Liver (tissue), 9 donors: Measurements from ENCODE around the gene CAPZB. TPM values are rescaled to one million over a fixed set of nuclear protein-coding genes. Genes with fewer than 3 reads are reported as not detected.

ENCODE experiments used
- DNase-seq: peaks from one replicate; pipeline ENCODE4 v3.0.0-alpha.2; 2017; ENCODE audit warnings: low spot score
- H3K27ac ChIP-seq, 2 donors: one replicate each; pipeline ENCODE4 v1.7.0; 2013; ENCODE audit warnings: inconsistent platforms in 2 of 2, low read length in 2 of 2, control low read depth in 1 of 2, low read depth in 1 of 2, mild to moderate bottlenecking in 1 of 2
- H3K27me3 ChIP-seq, 4 donors: one replicate each; pipeline versions ENCODE4 v1.6.1 to v1.7.0; 2013; ENCODE audit warnings: low read length in 3 of 4, inconsistent platforms in 1 of 4, mild to moderate bottlenecking in 1 of 4, moderate library complexity in 1 of 4; ENCODE audit not compliant: control insufficient read depth in 4 of 4, insufficient read depth in 4 of 4
- H3K36me3 ChIP-seq, 4 donors: one replicate each; pipeline versions ENCODE4 v1.6.1 to v1.7.0; 2013; ENCODE audit warnings: low read length in 3 of 4, mild to moderate bottlenecking in 3 of 4, low read depth in 1 of 4, moderate library complexity in 1 of 4; ENCODE audit not compliant: control insufficient read depth in 4 of 4, insufficient read depth in 3 of 4
- H3K4me1 ChIP-seq, 4 donors: one replicate each; pipeline versions ENCODE4 v1.6.1 to v1.7.0; 2013; ENCODE audit warnings: low read length in 3 of 4, mild to moderate bottlenecking in 3 of 4, moderate library complexity in 1 of 4; ENCODE audit not compliant: control insufficient read depth in 4 of 4, insufficient read depth in 4 of 4
- H3K4me3 ChIP-seq, 3 donors: one replicate each; pipeline versions ENCODE4 v1.6.1 to v1.7.0; 2013; ENCODE audit warnings: low read length in 3 of 3, control low read depth in 1 of 3, low read depth in 1 of 3, mild to moderate bottlenecking in 1 of 3
- H3K9ac ChIP-seq, 2 donors: one replicate each; pipeline ENCODE4 v1.7.0; 2013; ENCODE audit warnings: low read length in 2 of 2, mild to moderate bottlenecking in 2 of 2, moderate library complexity in 2 of 2, control low read depth in 1 of 2, low read depth in 1 of 2
- H3K9me3 ChIP-seq, 4 donors: one replicate each; pipeline versions ENCODE4 v1.6.1 to v1.7.0; 2013; ENCODE audit warnings: low read length in 3 of 4; ENCODE audit not compliant: control insufficient read depth in 4 of 4
- CTCF ChIP-seq: fragments of 150-350 bp; IDR thresholded peaks from 2 replicates; pipeline ENCODE4 v1.5.1; 2017; ENCODE audit warnings: improper control_type of control experiment, low read depth, low read length; ENCODE audit not compliant: missing input control
- FOXA1 ChIP-seq: IDR thresholded peaks from 2 replicates; pipeline ENCODE4 v1.6.1; 2016; ENCODE audit warnings: antibody characterized with exemption
- GABPA ChIP-seq, 2 donors: IDR thresholded peaks in 1 of 2; conservative IDR thresholded peaks in 1 of 2; 2 replicates each; pipeline ENCODE4 v1.6.1; 2016; ENCODE audit warnings: antibody characterized with exemption in 2 of 2, mild to moderate bottlenecking in 1 of 2, moderate library complexity in 1 of 2
- HNF4A ChIP-seq, 2 donors: conservative IDR thresholded peaks; 2 replicates each; pipeline ENCODE4 v1.6.1; 2016; ENCODE audit warnings: antibody characterized with exemption in 2 of 2, mild to moderate bottlenecking in 2 of 2
- MAX ChIP-seq: IDR thresholded peaks from 2 replicates; pipeline ENCODE4 v1.6.1; 2016; ENCODE audit warnings: antibody characterized with exemption
- NR2F2 ChIP-seq: IDR thresholded peaks from 2 replicates; pipeline ENCODE4 v1.6.1; 2016; ENCODE audit warnings: antibody characterized with exemption
- RAD21 ChIP-seq, 2 donors: IDR thresholded peaks; 2 replicates each; pipeline ENCODE4 v1.6.1; 2016; ENCODE audit warnings: antibody characterized with exemption in 2 of 2, mild to moderate bottlenecking in 2 of 2
- RXRA ChIP-seq, 2 donors: IDR thresholded peaks; 2 replicates each; pipeline ENCODE4 v1.6.1; 2017 to 2018; ENCODE audit warnings: antibody characterized with exemption in 2 of 2, mild to moderate bottlenecking in 1 of 2
- SP1 ChIP-seq: IDR thresholded peaks from 2 replicates; pipeline ENCODE4 v1.6.1; 2018; ENCODE audit warnings: antibody characterized with exemption, mild to moderate bottlenecking
- TAF1 ChIP-seq: conservative IDR thresholded peaks from 2 replicates; pipeline ENCODE4 v1.6.1; 2016; ENCODE audit warnings: antibody characterized with exemption, mild to moderate bottlenecking
- YY1 ChIP-seq: IDR thresholded peaks from 2 replicates; pipeline ENCODE4 v1.6.1; 2016; ENCODE audit warnings: antibody characterized with exemption, mild to moderate bottlenecking
- ZBTB33 ChIP-seq: IDR thresholded peaks from 2 replicates; pipeline ENCODE4 v1.6.1; 2016; ENCODE audit warnings: antibody characterized with exemption
- WGBS: extraction: QIAGEN DNeasy Blood & Tissue Kit; methylation state at CpG from one replicate; pipeline ENCODE4 v1.1.7; 2013; 5-methylcytosine and 5-hydroxymethylcytosine counted together
- polyA plus RNA-seq, 2 donors: library from polyadenylated mRNA; stranded (reverse) in 1 of 2; unstranded in 1 of 2; fragments of 200-250 nt in 1 of 2; fragments of >200 nt in 1 of 2; fragmentation: Nextera tagmentation in 1 of 2; extraction: Ambion mirVana in 1 of 2; gene quantifications; one replicate each; pipeline versions ENCODE4 v1.2.1 to v1.2.3, GENCODE V29; 2013 to 2015
- total RNA-seq, 2 donors: library from RNA; depleted of rRNA; stranded (reverse); fragments of >200 nt; gene quantifications; one replicate each; pipeline ENCODE4 v1.2.3, GENCODE V29; 2014
- TF ChIP-seq, protein P1 (sequence below): IDR thresholded peaks from 2 replicates; pipeline ENCODE4 v1.6.1; 2016; ENCODE audit warnings: antibody characterized with exemption, mild to moderate bottlenecking
- donor health status: healthy.
- donor health status: healthy.
- donor health status: healthy.
- donor health status: healthy.
- donor health status: healthy.

CAPZB gene
- total and polyA plus RNA-seq, 4 donors, result 38.3 to 98.9 (median 51.1) TPM

DNA sequence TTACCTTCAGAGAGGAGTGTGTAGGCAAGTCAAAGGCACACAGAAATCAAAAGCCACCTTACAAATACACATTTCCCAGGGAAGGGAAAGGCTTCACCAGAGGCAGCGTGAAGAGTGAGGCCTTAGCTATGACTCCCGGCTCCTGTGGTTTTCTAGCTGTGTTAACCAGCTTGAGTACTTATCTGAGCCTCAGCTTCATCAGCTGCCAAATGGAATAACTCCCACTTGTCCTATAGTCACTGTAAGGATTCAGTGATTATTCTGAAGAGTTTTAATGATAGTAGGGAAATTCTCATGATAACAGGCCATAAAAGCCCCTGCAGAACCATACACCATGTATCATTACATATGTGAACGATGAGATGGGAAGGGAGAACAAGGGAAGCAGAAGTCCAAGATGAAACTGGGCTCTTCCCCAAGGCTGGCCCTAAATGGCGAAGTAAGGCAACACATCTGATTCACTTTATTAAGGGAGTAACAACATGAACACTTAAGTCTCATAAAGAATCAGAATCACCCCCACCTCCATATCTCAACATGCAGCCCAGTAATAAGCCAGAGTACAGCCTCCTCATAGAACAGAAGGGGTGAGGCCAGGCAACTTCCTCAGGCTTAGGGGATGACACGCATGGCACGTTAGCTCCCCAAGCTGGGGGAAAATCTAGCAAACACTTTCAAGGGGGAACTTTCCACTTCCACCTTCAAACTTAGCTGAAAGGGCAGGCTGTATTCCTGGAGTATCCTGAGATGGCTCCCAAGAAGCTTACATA lies 109.5 kb downstream of the CAPZB start:
- WGBS, result 92% methylated on average over 6 of the region's 6 CpGs
- H3K4me1 ChIP-seq, result no peaks in the 10 kb centered on the region
- H3K27ac ChIP-seq, result no peak overlapping the region
- no peak overlapping the region for H3K9ac ChIP-seq
- H3K36me3 ChIP-seq, result peaks cover 0 to 65% (median 21%) of the 10 kb centered on the region in 4 donors
- TF ChIP-seq SP1, result no peak
- TF ChIP-seq RAD21 (IDR thresholded peaks at IDR 0.05), result no peak
- TF ChIP-seq NR2F2, result no peak
- TF ChIP-seq HNF4A (conservative IDR thresholded peaks at IDR 0.05), result no peak
- TF ChIP-seq RXRA (IDR thresholded peaks at IDR 0.05), result no peak
- no peaks in the 10 kb centered on the region for H3K27me3 ChIP-seq
- H3K4me3 ChIP-seq, result no peak overlapping the region
- no peak for DNase-seq
- no peaks in the 10 kb centered on the region for H3K9me3 ChIP-seq

- no peak overlapping the region for H3K27ac ChIP-seq
- H3K4me3 ChIP-seq, result no peak overlapping the region
- no peaks in the 10 kb centered on the region for H3K9me3 ChIP-seq
- TF ChIP-seq SP1, result no peak
- TF ChIP-seq TAF1, result no peak
- TF ChIP-seq YY1, result no peak
- TF ChIP-seq ZBTB33, result no peak
- TF ChIP-seq NR2F2, result no peak
- TF ChIP-seq, protein P1, sequence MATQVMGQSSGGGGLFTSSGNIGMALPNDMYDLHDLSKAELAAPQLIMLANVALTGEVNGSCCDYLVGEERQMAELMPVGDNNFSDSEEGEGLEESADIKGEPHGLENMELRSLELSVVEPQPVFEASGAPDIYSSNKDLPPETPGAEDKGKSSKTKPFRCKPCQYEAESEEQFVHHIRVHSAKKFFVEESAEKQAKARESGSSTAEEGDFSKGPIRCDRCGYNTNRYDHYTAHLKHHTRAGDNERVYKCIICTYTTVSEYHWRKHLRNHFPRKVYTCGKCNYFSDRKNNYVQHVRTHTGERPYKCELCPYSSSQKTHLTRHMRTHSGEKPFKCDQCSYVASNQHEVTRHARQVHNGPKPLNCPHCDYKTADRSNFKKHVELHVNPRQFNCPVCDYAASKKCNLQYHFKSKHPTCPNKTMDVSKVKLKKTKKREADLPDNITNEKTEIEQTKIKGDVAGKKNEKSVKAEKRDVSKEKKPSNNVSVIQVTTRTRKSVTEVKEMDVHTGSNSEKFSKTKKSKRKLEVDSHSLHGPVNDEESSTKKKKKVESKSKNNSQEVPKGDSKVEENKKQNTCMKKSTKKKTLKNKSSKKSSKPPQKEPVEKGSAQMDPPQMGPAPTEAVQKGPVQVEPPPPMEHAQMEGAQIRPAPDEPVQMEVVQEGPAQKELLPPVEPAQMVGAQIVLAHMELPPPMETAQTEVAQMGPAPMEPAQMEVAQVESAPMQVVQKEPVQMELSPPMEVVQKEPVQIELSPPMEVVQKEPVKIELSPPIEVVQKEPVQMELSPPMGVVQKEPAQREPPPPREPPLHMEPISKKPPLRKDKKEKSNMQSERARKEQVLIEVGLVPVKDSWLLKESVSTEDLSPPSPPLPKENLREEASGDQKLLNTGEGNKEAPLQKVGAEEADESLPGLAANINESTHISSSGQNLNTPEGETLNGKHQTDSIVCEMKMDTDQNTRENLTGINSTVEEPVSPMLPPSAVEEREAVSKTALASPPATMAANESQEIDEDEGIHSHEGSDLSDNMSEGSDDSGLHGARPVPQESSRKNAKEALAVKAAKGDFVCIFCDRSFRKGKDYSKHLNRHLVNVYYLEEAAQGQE, result no peak
- TF ChIP-seq CTCF, result no peak
- TF ChIP-seq FOXA1, result no peak
- TF ChIP-seq HNF4A (conservative IDR thresholded peaks at IDR 0.05), result no peak
- no peak for TF ChIP-seq GABPA (IDR thresholded peaks at IDR 0.05 in 1 of 2, conservative IDR thresholded peaks at IDR 0.05 in 1 of 2)
- no peak for TF ChIP-seq MAX
- WGBS, result 95% methylated on average over 8 of the region's 8 CpGs
- H3K9ac ChIP-seq, result no peak overlapping the region
- no peaks in the 10 kb centered on the region for H3K27me3 ChIP-seq
- peaks cover 0 to 58% (median 21%) of the 10 kb centered on the region in 4 donors for H3K36me3 ChIP-seq
- no peaks in the 10 kb centered on the region for H3K4me1 ChIP-seq
- no peak for DNase-seq
These were observed 110.4 kb downstream of the CAPZB start for GRCh38 chr1:19374926-19375325.
